OCI-LY7 (cell line): Measurements from ENCODE around the gene EBLN2.

Experiments
- EZH2phosphoT487 ChIP-seq: fragments of 200-600 bp; sonication (generic); IDR thresholded peaks from 2 replicates; pipeline ENCODE4 v1.6.1; 2018; ENCODE audit warnings: low read depth, borderline replicate concordance, mild to moderate bottlenecking, mixed run types, antibody characterized with exemption, low read length, moderate library complexity, mixed read lengths
- TF ChIP-seq, protein P1 (sequence below): fragments of 200-600 bp; sonication (generic); conservative IDR thresholded peaks from 2 replicates; pipeline ENCODE4 v1.5.1; 2014; ENCODE audit warnings: mild to moderate bottlenecking, antibody characterized with exemption, low read length, moderate library complexity, mixed read lengths

DNA sequence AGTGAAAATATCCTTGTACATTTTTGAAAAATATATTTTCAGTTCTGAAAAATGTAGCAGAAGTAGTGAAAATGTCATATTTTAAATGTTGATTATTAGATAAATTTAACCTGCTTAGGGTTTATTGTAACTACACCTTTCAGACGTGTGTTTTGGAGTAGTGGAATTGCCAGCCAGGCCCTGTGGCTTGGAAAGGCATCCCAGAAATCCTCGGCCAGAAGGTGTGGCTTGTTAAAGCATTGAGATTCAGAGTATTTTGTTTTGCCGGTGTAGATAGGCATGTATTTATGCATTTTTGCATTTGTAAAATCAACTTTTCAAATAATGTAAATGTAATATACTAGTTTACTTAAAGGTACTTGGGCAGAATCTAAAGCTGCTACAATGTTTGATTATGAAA lies 7.0 kb downstream of the EBLN2 start:
- TF ChIP-seq, protein P1, sequence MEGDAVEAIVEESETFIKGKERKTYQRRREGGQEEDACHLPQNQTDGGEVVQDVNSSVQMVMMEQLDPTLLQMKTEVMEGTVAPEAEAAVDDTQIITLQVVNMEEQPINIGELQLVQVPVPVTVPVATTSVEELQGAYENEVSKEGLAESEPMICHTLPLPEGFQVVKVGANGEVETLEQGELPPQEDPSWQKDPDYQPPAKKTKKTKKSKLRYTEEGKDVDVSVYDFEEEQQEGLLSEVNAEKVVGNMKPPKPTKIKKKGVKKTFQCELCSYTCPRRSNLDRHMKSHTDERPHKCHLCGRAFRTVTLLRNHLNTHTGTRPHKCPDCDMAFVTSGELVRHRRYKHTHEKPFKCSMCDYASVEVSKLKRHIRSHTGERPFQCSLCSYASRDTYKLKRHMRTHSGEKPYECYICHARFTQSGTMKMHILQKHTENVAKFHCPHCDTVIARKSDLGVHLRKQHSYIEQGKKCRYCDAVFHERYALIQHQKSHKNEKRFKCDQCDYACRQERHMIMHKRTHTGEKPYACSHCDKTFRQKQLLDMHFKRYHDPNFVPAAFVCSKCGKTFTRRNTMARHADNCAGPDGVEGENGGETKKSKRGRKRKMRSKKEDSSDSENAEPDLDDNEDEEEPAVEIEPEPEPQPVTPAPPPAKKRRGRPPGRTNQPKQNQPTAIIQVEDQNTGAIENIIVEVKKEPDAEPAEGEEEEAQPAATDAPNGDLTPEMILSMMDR = no peak
- no peak for TF ChIP-seq EZH2phosphoT487
